Measurements from ENCODE around the gene PDCD4.
A peak's percentile ranks its signal among the peaks of the same experiment; 100 is the strongest.

PDCD4 gene

GRCh38 chr10:110871298-110872084, at the start of gene PDCD4:
Gene PDCD4 (plus strand): TSS chr10:110871928. CDS start chr10:110876028, 4,100 bp downstream.
- DNase-seq, result peak; percentile 96

- DNase-seq, result no peak
Observed at GRCh38 chr10:110822035-110822711, 49.6 kb upstream of the PDCD4 start.

- DNase-seq, result no peak
Observed at GRCh38 chr10:110822712-110823311, 48.9 kb upstream of the PDCD4 start.

- no peak for DNase-seq
Observed at GRCh38 chr10:110824152-110824441, 47.6 kb upstream of the PDCD4 start.

GRCh38 chr10:110824660-110825059, 47.1 kb upstream of the PDCD4 start:
- no peak for DNase-seq

GRCh38 chr10:110825508-110825907, 46.2 kb upstream of the PDCD4 start:
- DNase-seq, result no peak

GRCh38 chr10:110827410-110827809, 44.3 kb upstream of the PDCD4 start:
- no peak for DNase-seq

- DNase-seq, result no peak
Observed at GRCh38 chr10:110827875-110828274, 43.9 kb upstream of the PDCD4 start.

GRCh38 chr10:110828525-110828924, 43.2 kb upstream of the PDCD4 start:
- DNase-seq, result no peak

- no peak for DNase-seq
Observed at GRCh38 chr10:110829721-110830410, 41.9 kb upstream of the PDCD4 start.

- DNase-seq, result no peak
Observed at GRCh38 chr10:110833234-110833940, 38.3 kb upstream of the PDCD4 start.

- no peak for DNase-seq
Observed at GRCh38 chr10:110833941-110834628, 37.6 kb upstream of the PDCD4 start.

GRCh38 chr10:110834629-110835301, 37.0 kb upstream of the PDCD4 start:
- peak; percentile 26 for DNase-seq

- no peak for DNase-seq
Observed at GRCh38 chr10:110835841-110836240, 35.9 kb upstream of the PDCD4 start.

GRCh38 chr10:110836706-110837105, 35.0 kb upstream of the PDCD4 start:
- no peak for DNase-seq

GRCh38 chr10:110837418-110838171, 34.1 kb upstream of the PDCD4 start:
- DNase-seq, result no peak

- DNase-seq, result no peak
Observed at GRCh38 chr10:110840225-110840922, 31.4 kb upstream of the PDCD4 start.

- no peak for DNase-seq
Observed at GRCh38 chr10:110840923-110841428, 30.8 kb upstream of the PDCD4 start.

- no peak for DNase-seq
Observed at GRCh38 chr10:110841767-110842267, 29.9 kb upstream of the PDCD4 start.
